HG03045 (cell line): ENCODE data around the gene NMT2.

Experiments used
- ATAC-seq: cut with Tn5 transposase; IDR thresholded peaks from one replicate; pipeline ENCODE4 v1.9.1; 2021; ENCODE audit warnings: mild to moderate bottlenecking, moderate library complexity; ENCODE audit not compliant: unreplicated experiment

NMT2 gene

GRCh38 chr10:15182540-15183207 is 14.2 kb upstream of the NMT2 start:
- ATAC-seq = no peak

- ATAC-seq = no peak
These were observed 13.2 kb upstream of the NMT2 start for GRCh38 chr10:15181576-15182156.

- ATAC-seq = no peak
These were observed 12.2 kb upstream of the NMT2 start for GRCh38 chr10:15180736-15181135.

DNA sequence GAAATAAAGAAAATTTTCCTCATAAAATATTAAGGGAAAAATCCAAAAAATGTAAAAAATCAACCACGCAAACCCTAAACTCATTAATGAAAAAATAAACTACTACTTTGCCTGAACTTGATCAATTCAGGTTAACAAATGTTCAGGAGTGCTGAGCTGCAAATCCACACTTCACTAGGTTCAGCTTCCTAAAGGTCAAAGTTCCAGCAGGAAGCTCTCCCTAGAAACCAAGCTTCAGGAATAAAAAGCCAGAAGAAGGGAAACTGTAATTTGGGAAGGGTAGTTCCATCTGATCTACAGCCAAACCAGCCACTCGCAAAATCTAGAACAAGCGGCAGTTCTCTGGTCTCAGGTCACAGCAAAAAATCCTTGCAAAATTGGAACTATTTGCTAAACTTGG is 7.8 kb upstream of the NMT2 start:
- ATAC-seq = no peak

DNA sequence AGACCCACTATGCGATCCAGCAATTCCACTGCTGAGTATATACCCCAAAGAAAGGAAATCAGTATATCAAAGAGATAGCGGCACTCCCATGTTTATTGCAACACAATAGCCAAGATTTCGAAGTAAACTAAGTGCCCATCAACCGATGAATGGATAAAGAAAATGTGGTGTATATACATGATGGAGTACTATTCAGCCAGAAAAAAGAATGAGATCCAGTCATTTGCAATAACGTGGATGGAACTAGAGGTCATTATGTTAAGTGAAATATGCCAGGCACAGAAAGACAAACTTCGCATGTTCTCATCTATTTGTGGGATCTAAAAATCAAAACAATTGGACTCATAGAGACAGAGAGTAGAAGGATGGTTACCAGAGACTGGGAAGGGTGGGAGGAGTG is 7.1 kb upstream of the NMT2 start:
- ATAC-seq = no peak

DNA sequence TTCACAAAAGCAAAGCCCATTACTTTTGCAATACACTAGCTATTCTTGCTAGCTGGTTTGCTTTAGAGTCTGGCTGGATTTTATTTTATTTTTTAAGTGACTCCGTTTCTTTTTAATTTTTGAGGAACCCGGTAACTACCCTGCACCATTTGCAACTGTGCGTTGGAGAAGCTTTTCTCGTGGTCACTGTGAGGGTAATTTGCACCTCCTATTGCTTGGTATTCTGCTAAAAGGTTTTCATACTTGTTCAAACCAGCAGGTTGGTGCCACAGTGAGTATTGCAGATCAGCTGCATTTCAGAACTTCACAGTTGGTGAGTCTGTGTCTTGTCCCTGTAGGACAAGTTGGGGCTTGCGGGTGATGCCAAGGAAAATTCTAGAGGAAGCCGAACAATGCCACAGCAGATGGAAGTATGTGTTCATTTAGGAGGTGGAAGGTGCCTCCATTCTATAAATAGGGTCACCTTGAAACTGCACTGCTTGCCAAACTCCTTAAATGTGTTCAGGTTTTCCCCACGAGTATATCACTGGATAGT is 3.9 kb upstream of the NMT2 start:
- ATAC-seq = no peak

DNA sequence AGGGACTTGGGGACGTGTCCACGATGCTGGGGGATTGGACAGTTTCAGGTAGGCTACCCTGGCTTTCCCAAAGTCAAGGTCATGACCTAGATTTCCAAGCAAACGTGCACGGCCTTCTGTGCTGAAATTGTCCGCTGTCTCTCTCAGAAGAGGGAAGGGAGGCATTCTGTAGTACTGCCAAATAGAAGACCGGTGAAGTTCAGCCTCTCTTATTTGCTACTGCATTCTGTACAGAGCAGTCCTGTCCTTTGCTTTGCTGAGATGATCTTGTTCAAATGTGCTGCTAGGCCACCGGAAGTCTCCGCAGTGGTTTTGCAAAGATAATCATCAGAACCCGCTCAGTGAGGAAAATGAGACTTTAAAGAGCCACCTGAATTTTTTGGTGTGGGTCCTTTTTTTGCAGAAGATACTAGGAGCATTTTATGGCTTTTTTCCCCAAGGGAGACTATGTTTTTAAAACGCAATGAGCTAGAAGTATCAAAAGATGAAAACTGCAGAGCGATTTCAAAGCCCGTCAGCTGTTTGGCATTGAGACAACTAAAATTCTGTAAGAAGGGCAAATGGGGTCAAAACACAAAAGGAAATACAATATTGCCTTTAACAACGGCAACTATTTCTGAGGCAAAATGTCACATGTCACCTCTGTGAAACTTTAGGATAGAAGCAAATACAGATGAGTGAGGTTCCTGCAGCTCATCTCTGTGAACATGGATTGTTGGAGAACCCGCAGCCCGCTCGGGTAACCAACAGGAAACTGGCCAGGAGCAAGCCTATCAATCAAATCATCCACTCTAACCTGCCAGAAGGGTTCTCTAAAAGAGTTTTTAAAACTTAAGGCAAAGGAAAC is 1.3 kb upstream of the NMT2 start:
- ATAC-seq = no peak

- ATAC-seq = peak; percentile 47
These were observed 477 bp upstream of the NMT2 start for GRCh38 chr10:15168786-15169554.

DNA sequence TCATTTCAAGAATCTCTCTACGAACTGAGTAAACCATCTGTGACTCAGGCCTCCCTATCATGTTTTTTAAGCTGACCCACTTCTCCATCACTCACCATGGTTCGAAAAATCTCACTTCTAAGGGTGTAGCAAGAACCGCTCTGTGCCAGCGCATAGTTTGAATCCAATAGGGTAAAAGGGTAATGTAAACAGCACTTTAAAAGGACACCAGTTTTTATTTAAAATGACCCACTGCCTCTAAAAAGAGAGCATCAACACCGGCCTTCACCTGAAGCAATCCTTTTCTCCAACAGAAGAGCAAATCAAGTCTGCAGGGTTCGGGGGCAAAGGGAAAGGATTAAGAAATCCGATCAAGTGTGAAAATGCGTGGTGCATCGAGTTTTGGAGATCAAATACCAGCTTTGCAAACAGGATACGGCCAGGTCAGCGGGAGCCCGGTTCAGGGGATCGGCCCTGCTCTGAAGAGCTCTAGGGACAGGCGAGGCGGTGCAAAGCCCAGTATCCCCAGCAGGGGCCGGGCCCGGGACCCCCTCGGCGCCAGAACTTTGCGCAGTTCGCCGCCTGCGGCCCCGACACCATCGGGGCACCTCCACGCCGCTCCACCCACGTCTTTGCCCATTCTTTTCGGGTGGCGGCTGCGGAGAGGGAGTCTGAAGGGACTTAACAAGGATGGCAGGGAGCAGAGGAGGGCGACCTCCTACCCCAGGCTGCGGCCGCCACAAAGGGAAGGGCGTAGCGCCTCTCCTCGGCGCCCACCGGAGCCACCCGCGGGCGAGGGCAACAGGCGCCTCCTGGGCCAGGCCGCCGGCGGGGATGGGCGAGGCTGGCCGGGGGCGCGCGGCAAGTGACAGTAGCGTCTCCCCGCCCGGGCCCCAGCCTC is 842 bp downstream of the NMT2 start:
- peak; percentile 45 for ATAC-seq

GRCh38 chr10:15166325-15166724 is 2.2 kb downstream of the NMT2 start:
- ATAC-seq = no peak

GRCh38 chr10:15163253-15163828 is 5.2 kb downstream of the NMT2 start:
- ATAC-seq = no peak

DNA sequence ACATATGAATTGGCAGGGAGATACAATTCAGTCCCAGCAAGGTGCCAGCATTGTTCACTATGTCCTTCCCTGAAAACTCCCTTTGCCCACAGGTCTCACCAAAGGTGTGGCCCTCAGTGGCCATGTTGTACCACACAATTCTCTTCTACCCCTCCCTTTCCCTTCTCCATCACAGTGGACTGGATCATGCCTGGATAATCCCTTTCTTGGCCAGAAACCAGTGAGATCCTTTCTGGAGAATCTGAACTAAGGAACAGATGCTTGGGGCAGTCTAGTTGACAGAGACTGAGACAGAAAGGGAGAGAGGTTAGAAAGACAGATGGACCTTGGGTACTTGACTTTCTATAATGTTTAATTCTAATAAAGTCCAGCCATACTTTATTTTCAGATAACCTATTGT is 9.5 kb downstream of the NMT2 start:
- no peak for ATAC-seq

DNA sequence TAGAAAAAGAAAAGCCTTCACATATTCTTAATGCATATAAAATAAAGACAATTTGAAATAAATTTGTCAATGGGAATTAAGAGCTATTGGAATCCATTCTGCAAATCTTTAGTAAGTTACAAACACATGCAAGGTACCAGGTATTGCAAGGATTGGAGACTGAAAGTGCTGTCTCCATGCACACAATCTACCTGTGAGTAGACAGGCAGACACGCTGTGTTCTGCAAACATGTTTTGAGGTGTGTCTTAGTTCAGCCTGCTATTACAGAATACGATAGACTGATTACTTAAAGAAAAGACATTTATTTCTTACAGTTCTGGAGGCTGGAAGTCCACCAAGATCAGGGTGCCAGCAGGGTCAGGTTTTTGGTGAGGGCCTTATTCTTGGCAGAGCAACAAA is 10.0 kb downstream of the NMT2 start:
- ATAC-seq = no peak

- no peak for ATAC-seq
These were observed 12.4 kb downstream of the NMT2 start for GRCh38 chr10:15155978-15156656.

DNA sequence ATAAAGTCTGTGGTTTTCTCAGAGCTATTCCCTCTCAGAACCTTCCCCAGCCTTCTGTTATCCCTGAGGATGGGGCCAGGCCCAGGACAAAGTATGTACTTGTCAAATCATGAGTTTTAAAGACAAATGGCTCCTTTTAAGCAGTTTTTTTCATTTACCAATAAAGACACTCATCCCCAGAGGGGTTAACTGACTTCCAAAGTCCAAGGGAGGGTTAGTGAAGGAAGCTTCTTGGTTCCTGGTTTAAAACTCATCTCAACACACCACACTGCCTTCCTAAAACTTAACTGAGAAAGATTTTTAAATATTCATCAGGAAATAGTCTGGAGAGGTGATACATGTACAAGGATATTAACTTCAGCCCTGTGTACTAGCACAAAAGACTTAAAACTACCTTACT is 15.9 kb downstream of the NMT2 start:
- ATAC-seq = no peak

GRCh38 chr10:15150563-15150962 is 17.9 kb downstream of the NMT2 start:
- no peak for ATAC-seq

DNA sequence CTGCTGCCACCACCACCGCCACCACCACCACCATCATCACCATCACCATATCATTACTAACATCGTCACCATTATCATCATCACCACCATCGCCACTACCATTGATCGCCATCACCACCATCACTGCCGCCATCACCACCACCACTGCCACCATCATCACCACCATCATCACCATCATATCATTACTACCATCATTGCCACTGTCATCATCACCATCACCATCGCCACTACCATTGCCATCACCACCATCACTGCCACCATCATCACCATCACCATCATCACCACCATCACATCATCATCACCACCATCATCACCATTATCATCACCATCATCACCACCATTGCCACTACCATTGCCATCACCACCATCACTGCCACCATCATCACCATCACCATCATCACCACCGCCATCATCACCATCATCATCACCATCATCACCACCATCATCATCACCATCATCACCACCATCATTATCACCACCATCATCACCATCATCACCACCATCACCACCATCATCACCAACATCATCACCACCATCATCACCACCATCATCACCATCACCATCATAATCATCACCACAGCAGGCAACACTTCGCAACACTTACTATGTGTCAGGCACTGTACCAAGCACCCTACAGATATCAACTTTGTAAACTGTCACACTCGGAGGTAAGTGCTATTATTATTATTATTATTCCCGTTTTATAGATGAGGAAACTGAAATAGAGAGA is 19.3 kb downstream of the NMT2 start:
- no peak for ATAC-seq

DNA sequence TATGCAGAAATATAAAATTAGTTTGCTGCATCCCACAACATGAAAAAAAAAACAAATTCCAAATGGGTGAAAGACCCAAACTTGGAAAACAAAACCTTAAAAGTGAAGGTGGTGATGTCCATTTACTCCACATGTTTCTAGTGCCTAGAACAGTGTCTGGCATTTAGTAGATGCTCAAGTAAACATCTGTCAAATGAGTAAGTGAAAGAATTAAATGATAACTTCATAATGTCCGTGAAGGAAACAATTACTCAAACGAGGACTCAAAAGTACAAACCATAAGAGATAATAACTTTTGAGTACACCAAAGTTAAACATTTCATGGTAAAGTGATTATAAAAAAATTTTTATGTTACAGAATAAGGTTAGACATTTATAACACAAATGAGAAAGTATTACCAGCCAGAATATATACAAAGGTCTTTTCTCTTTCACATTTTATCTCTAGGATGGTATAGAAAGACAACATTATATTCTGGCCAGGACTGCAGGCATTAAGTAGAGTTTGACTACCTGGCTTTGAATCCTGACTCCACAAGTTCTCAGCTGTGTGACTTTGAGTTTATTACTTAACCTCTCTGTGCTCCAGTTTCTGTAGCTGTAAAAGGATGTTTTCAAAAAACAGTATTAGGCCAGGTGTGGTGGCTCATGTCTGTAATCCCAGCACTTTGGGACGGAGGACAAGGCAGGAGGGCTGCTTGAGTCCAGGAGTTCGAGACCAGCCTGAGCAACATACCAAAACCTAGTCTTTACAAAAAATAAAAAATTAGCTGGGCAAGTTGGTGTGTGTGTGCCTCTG is 20.7 kb downstream of the NMT2 start:
- ATAC-seq = no peak
